HG02973 (cell line): ENCODE data around the gene RPS19BP1.
A peak's percentile ranks its signal among the peaks of the same experiment; 100 is the strongest.

Experiments
- ATAC-seq: cut with Tn5 transposase; IDR thresholded peaks from one replicate; pipeline ENCODE4 v1.9.1; 2021; ENCODE audit warnings: moderate library complexity; ENCODE audit not compliant: unreplicated experiment

The RPS19BP1 gene

DNA sequence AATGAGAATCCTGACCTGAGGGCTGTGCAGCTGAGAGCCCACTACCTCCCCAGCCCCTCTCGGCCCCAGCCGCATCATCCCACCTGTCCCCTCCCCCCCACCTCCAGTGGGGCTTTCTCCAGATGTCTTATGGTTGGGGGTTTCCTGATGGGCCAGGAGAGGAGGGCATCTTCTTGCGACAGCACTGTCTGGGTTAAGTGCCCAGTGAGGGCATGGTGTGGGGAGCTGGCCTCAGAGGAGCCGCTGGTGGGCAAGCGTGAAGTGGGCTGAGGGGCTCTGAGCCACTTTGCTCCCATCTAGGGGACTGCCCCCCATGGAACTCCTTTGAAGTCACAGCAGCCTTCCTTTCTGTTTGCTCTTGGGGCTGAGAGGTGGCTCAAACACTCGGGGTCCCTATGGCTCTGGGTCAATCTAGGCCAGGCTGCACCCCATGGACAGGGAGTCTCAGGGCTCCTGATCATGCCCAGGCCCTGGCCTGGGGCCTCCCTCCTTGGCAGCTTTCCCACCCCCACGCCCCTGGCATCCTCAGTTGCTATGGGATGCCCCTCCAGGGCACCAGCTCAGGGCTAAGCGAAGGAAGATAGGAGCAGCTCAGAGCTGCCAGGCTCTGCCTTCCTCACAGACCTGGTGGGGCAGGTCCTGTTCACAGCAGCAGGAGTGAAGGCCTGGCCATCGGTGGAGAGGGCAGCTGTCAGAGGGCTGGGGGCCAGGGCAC is 41.4 kb downstream of the RPS19BP1 start:
- ATAC-seq, result no peak

DNA sequence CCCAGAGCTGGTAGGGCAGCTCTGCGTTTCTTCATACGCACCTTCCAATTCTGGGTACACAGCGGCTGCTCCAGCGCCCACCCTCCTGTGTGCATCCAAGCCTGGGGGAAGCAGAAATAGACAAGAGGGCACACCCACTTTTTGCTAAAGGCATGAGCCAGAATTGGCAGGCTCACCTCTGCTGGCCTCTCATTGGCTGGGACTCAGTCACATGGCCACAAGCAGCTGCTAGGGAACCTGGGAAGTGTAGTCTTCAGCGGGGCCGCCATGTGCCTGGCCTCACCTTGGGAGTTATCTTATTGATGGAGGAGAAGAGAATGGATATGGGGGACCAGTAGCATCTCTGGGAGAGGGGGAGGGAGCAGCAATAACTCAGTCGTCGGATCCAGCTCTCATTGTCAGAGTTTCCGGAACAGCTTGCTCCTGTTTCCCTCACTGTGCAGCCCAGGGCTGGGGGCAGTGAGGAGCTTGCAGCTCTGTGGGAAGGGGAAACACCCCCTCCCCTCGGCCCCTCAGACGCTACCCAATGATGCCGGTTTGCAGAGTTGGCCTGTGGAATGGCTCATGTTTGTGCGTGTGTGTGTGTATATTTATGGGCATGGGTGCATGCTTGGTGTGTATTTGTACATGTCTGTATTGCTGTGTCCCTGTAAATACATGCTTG is 42.3 kb downstream of the RPS19BP1 start:
- peak; percentile 79 for ATAC-seq

DNA sequence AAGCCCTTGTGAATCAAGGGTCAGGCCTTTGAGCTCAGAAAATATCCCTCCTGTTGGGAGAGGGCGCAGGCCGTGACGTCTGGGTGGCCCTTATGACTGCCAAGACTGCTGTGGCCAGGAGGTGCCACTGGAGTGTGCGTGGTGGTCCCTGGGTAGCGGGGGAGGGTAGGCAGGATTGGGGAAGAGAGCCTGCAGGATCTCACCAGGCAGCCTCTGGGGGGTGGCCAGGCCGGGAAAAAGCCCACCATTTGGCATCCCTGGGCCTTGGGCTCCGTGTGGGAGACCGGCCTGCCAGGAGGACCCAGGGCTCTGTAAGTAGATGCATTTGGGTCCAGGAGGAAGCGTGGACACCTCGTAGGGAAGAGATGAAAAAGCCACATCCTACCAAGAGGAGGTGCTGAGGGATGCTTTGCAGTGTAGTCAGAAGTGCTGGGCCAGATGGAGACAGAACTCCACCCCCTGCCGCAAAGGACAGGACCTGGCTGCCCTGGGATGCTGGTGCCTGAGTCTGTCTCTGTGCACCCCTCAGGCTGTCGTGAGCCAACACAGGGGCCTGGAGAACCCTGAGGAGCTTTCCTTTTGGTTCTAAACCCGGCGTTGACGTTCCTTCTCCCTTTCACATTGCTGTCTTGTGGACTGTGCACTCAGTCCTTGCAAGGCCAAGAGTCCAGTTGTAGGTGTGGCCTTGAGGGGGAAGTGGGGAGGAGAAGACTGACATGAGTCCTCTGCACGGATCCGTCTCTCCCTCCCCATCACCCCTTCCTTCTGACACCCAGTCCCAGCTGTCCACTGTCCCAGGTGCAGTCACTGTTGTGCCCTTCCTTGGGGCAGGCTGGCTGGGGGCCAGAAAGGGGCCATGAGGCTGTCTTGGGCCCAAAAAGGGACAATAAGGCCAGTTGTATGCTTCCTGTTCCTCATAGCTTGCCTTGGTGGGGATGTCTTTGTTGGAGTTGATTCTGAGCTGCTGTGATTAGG is 43.2 kb downstream of the RPS19BP1 start:
- no peak for ATAC-seq

DNA sequence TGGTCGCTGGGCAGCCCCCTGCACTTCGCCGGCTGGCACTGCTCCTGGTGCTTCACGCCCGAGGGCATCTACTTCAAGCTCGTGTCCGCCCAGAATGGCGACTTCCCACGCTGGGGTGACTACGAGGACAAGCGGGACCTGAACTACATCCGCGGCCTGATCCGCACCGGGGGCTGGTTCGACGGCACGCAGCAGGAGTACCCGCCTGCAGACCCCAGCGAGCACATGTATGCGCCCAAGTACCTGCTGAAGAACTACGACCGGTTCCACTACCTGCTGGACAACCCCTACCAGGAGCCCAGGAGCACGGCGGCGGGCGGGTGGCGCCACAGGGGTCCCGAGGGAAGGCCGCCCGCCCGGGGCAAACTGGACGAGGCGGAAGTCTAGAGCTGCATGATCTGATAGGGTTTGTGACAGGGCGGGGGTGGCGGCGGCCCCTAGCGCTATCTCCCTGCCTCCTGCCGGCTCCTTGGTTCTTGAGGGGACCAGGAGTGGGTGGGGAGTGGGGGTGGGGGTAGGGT is 43.9 kb downstream of the RPS19BP1 start:
- no peak for ATAC-seq

DNA sequence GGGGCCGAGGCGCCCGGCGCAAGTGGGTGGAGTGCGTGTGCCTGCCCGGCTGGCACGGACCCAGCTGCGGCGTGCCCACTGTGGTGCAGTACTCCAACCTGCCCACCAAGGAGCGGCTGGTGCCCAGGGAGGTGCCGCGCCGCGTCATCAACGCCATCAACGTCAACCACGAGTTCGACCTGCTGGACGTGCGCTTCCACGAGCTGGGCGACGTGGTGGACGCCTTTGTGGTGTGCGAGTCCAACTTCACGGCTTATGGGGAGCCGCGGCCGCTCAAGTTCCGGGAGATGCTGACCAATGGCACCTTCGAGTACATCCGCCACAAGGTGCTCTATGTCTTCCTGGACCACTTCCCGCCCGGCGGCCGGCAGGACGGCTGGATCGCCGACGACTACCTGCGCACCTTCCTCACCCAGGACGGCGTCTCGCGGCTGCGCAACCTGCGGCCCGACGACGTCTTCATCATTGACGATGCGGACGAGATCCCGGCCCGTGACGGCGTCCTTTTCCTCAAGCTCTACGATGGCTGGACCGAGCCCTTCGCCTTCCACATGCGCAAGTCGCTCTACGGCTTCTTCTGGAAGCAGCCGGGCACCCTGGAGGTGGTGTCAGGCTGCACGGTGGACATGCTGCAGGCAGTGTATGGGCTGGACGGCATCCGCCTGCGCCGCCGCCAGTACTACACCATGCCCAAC is 44.6 kb downstream of the RPS19BP1 start:
- no peak for ATAC-seq

DNA sequence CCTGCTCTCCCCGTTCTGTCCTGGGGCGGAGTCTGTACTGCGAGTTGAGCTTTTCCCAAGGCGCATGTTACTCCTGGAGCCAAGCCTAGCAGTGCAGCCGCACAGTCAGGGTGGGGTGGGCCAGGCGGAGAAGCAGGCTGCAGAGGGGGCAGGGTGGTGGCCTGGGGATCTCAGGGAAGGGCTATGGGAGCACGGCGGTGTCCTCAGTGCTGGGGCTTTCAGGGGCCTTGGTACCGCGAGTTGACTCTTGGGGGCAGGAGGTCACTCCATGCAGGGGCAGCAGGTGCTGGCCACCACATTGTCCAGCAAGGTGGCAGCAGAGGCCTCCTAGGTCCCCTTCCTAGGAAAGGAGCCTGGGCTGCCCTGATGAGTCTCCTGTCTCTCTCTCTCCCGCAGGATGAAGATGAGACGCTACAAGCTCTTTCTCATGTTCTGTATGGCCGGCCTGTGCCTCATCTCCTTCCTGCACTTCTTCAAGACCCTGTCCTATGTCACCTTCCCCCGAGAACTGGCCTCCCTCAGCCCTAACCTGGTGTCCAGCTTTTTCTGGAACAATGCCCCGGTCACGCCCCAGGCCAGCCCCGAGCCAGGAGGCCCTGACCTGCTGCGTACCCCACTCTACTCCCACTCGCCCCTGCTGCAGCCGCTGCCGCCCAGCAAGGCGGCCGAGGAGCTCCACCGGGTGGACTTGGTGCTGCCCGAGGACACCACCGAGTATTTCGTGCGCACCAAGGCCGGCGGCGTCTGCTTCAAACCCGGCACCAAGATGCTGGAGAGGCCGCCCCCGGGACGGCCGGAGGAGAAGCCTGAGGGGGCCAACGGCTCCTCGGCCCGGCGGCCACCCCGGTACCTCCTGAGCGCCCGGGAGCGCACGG is 45.4 kb downstream of the RPS19BP1 start:
- no peak for ATAC-seq

DNA sequence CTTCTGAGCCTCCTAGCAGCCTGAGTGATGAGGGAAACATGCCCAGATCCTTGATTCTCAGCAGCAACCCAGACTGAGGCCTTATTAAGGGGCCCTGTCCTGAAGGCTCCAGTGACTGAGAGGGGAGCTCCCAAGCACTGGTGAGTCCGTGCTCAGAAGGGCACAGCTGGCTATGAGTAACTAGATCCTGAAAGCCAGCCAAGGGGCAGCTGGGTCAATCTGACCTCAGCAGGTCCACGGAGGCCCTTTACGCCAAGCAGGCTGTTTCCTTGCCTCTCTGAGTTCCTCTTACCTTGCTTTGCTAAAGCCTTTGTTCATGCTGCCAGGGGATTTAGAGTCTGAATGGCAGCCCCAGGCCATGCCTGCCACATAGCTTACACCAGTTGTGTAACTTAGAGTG is 49.8 kb downstream of the RPS19BP1 start:
- ATAC-seq, result no peak

DNA sequence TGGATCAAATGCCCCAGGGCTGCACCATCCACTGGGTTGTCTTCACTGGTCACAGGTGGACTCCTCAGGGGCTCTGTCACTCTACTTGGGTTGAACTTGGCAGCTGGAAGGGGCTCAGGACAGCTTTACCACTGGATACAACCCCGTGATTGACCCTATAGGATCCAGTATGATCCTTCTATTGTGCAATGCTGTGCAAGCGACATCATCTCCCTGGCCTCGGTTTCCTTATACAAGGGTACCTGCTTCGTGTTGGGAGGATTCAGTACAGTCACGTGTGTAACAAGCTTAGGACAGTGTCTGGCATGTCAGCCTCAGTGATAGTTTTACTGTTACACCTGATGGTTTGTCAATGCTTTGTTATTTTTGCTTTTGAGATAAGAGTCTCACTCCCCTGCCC is 51.0 kb downstream of the RPS19BP1 start:
- no peak for ATAC-seq

DNA sequence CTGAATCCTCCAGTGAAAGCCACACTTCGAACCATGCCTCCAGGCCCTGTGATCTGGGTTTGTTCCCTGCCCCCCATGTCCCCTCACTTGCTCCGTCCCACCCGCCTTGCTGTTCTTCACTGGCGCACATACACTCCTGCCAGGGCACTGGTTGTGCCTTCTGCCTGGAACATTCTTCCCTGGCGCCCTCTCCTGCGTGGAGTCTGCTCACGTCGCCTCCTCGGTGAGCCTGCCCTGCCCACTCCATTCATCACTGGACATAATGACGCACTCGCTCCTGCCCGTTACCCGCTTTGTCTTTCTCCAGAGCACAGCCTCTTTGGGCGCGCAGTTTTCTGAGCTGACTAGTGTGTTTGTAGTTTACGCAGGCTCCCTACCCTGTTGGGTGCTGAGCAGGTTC is 51.5 kb downstream of the RPS19BP1 start:
- no peak for ATAC-seq

DNA sequence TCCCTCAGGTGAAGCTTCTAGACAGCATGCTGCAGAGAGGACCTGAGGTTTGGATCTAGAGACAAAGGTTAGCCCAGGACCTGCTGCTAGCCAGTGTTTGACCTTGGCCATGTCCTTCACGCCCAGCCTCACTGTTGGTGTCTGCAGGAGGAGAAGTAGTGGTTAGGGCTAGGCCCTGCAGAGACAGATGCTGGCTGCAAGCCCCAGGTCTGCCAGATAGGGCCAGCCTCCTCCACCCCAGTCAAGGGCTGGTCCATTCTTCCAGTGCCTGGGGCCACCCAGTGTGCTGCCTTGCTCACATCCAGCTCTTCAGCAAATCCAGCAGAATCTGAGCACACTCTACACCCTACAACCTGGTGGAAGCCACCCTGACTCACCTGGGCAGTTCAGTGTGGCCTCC is 52.0 kb downstream of the RPS19BP1 start:
- no peak for ATAC-seq

DNA sequence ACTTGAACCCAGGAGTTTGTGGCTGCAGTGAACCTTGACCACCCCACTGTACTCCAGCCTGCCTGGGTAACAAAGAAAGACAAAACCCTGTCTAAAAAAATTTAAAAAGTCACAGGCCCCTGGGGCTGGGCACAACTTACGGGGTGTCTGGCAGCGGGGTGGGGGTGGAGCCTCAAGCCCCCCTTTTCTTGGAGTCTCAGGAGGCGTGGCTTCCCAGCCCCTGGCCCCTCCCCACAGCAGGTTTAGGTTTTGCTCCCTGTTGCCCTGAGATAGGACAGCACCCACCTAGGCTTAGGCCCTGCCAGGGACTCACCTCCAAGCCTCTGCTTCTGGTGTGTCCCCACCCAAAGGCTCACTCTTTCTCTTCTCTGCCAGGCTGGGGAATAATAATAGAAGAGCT is 53.3 kb downstream of the RPS19BP1 start:
- ATAC-seq, result no peak
